Ramos (cell line): ENCODE data around the gene TRIM4.
"Not testable (repeated sequence)": the region's sequence is repeated elsewhere in the genome, so short reads cannot be mapped to it uniquely, and the experiment has no call there.

Experiments
- in situ Hi-C: fragments of 300-500 bp; cut with MboI; formaldehyde crosslinking; loops from one replicate; pipeline ENCODE4 v1.14.3; 2022; ENCODE audit warnings: low sequenced_read_pairs; ENCODE audit not compliant: unreplicated experiment

Gene TRIM4

DNA sequence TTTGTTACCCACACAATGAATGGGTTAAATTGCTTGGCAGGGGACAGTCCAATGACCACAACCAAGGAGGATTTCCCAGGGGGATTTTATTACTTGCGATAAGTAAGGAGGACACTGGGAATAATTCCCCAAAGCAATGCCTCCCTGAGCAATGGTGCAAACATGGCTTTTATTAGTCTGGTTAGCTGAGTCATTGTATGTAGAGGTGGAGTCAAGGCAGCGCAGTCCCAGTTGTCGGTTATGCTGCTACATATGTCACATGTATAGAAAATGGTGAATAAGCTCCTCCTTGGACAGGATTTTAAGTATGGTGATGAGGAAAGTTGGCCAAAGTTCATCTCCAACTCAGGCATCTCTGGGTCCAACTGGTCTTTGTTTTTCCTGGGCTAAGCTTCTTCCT is 3.9 kb upstream of the TRIM4 start:
- in situ Hi-C loops: no loop called here

GRCh38 chr7:99920149-99920548 is 819 bp upstream of the TRIM4 start:
- in situ Hi-C loops: no loop called here

DNA sequence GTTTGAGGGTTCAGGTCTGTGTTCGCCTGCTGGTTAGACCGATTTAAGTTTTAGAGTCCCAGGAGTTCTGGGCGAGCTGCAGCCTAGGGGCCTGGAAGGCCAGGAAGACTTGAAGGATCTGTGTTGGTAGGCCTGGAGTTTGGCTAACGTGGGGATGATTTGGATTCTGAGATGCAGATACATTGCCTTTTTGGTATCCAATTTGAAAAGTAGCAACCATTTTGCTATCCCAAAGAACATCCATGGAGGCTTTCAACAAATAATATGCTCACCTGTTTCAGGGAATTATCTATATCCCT is 433 bp upstream of the TRIM4 start:
- in situ Hi-C loops: loop anchor here (5.0 to 10.0 kb wide), 3 partner anchors 73 to 205 kb away; partner anchors contain the start of gene MBLAC1

- in situ Hi-C loops: loop anchor here (10.0 kb wide), 2 partner anchors 144 to 214 kb away; partner anchors contain the start of gene MBLAC1
These were observed 8.4 kb downstream of the TRIM4 start for GRCh38 chr7:99910976-99911375.

GRCh38 chr7:99901581-99901980 is 17.7 kb downstream of the TRIM4 start:
- in situ Hi-C loops: no loop called here

DNA sequence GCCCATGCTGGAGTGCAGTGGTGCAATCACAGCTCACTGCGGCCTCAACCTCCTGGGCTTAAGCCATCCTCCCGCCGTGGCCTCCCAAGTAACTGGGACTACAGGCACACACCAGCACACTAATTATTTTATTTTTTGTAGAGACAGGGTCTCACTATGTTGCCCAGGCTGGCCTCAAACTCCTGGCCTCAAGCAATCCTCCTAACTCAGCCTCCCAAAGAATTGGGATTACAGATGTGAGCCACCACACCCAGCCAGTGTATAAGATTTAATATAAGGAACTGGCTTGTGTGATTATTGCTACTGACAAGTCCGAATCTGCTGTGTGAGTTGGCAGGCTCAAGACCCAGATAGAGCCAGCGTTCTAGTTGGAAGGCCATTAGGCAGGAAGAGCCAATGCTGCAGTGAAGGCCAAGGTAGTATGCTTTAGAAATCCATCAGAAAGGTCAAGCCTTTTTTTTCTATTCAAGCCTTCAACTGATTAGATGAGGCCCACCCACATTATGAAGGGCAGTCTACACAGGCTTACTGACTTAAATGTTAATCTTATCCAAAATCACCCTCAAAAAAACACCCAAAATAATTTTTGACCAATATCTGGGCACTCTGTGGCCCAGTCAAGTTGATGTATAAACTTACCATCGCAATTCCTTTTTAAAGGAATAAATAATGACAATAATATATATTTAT is 19.4 kb downstream of the TRIM4 start:
- in situ Hi-C loops: no loop called here

- in situ Hi-C loops: no loop called here
These were observed 20.5 kb downstream of the TRIM4 start for GRCh38 chr7:99898836-99899235.

- in situ Hi-C loops: no loop called here
These were observed 21.3 kb downstream of the TRIM4 start for GRCh38 chr7:99898023-99898357.

GRCh38 chr7:99897322-99898022 is 21.9 kb downstream of the TRIM4 start:
- in situ Hi-C loops: no loop called here

DNA sequence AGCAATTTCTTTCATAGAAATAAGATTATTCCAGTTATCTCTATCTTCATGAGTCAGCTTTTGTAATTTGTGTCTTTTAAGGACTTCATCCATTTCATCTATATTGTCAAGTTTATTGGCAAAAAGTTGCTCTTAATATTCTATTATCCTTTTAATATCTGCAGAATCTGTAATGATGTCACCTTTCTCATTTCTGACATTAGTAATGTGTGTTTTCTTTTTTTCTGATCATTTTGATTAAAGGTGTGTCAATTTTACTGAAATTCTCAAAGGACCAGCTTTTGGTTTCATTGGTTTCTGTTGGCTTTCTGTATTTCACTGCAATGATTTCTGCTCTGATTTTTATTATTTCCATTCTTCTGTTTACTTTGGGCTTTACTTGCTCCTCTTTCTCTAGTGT is 24.6 kb downstream of the TRIM4 start:
- in situ Hi-C loops: no loop called here

DNA sequence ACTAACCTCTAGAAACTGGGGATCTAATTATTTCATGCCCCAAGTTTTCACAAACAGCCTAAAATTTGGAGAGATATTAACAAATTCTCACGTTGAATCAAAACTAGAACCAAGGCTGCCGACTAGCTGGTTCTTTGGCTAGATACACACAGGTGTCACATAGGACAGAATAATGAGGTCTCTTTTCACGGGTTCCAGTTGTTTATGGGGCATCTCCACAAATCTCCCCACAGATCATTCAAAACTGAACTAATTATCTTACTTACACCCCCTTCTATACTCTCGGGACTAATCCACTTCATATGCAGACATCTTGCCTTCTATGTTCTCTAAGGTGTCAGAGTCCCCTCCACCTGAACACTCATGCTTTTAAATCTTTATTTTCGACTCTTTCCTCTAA is 26.1 kb downstream of the TRIM4 start:
- in situ Hi-C loops: no loop called here

DNA sequence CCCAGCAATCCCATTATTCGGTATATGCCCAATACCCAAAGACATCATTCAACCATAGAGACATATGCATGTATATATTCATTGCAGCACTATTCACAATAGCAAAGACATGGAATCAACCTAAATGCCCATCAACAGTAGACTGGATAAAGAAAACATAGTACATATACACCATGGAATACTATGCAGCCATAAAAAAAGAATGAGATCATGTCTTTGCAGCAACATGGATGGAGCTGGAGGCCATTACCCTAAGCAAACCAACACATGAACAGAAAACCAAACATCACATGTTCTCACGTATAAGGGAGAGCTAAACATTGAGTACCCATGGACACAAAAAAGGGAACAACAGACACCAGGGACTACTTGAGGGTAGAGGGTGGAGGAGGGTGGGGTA is 29.0 kb downstream of the TRIM4 start:
- in situ Hi-C loops: not testable (repeated sequence)

- in situ Hi-C loops: not testable (repeated sequence)
These were observed 31.0 kb downstream of the TRIM4 start for GRCh38 chr7:99888366-99888765.

GRCh38 chr7:99881370-99881769 is 38.0 kb downstream of the TRIM4 start:
- in situ Hi-C loops: no loop called here

GRCh38 chr7:99876933-99877332 is 42.4 kb downstream of the TRIM4 start, which contains the start of gene OR2AE1:
Gene OR2AE1, minus strand, starts transcription at chr7:99877033. Its CDS starts 0 bp downstream, at chr7:99877033.
- in situ Hi-C loops: no loop called here

- in situ Hi-C loops: no loop called here
These were observed 42.8 kb downstream of the TRIM4 start for GRCh38 chr7:99876491-99876890.

GRCh38 chr7:99868246-99868645 is 51.1 kb downstream of the TRIM4 start:
- in situ Hi-C loops: no loop called here

GRCh38 chr7:99867477-99867876 is 51.9 kb downstream of the TRIM4 start:
- in situ Hi-C loops: not testable (repeated sequence)

DNA sequence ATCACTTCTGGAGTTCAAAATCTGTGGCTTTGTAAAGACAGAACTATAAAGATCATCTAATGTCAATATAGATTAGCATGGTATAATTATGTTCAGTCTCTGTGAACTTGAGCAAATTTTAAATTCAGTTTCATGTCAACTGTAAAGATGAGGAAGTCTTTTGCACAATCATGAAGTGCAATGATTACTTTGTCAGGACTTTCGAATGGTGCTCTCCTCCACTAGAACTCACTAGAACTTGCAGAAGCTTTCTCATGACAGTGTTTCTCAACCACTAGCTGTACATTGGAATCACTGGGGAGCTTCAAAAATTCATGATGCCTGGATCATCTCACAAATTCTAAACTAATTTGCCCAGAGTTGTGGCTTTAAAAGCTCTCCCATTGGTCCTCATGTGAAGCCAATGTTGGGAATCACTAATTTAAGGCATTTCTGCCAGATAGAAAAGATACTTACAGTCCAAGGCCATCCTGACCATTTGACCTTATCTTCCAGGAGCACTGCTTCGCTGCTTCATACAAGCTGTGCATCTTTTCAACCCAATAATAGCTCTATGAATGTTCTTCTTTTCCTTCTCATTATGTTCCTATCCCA is 55.4 kb downstream of the TRIM4 start:
- in situ Hi-C loops: no loop called here

DNA sequence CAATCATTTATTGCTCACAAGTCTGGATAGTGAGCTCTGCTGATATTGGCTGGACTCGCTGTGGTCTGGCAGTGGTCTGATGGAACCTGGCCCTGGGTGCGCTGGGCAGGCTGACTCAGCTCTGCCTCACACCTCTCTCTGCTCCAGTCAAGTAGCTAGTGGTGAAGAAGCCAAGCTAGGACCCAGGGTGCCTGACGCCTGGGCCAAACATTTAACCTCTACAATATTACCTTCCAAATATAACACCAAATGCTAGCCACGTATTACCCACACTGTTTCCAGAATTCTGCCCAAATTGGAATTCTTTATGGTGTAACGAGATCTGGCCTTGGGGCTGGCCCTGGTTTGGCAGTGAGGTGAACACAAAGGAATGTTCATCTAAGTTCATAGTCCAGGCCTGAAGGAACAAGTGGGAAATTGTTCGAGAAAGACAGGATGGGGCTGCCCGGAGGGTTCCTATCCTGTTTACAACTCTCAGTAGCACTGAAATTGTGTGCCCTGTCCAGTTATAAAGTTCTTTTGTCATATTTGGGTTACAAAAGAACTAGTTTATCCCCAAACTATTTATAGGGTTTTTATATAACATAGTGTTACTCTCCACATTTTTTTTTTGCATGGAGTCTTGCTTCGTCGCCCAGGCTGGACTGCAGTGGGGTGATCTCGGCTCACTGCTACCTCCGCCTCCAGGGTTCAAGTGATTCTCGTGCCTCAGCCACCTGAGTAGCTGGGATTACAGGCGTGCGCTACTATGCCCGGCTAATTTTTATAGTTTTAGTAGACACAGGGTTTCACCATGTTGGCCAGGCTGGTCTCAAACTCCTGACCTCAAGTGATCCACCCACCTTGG is 58.8 kb downstream of the TRIM4 start:
- in situ Hi-C loops: no loop called here

- in situ Hi-C loops: no loop called here
These were observed 64.1 kb downstream of the TRIM4 start for GRCh38 chr7:99855236-99855635.
